ENCODE data around the gene PLXNA4. TPM values are rescaled to one million over a fixed set of nuclear protein-coding genes. Genes with fewer than 3 reads are reported as not detected.

Gene PLXNA4
- total RNA-seq, 4 donors from 2014 or later, result 0.49 to 7.1 (median 2.0) TPM

GRCh38 chr7:132588596-132588995, 12.3 kb upstream of the PLXNA4 start:
- H3K9me3 ChIP-seq, result no peaks in the 10 kb centered on the region
- intact Hi-C loops (cut with DNase I), result loop anchor here (10.0 kb wide), 1 partner anchor 904 kb away; no protein-coding TSS in a partner anchor
- no peaks in the 10 kb centered on the region for H3K4me1 ChIP-seq
- DNase-seq, result no peak
- no peak overlapping the region for H3K4me3 ChIP-seq
- TF ChIP-seq POLR2A (IDR thresholded peaks at IDR 0.05) (no peak), CTCF (IDR thresholded peaks at IDR 0.05) (no peak)
- no peaks in the 10 kb centered on the region for H3K36me3 ChIP-seq
- H3K27ac ChIP-seq, result no peak overlapping the region
- peaks cover 0 to 34% (median 0%) of the 10 kb centered on the region in 4 donors for H3K27me3 ChIP-seq

DNA sequence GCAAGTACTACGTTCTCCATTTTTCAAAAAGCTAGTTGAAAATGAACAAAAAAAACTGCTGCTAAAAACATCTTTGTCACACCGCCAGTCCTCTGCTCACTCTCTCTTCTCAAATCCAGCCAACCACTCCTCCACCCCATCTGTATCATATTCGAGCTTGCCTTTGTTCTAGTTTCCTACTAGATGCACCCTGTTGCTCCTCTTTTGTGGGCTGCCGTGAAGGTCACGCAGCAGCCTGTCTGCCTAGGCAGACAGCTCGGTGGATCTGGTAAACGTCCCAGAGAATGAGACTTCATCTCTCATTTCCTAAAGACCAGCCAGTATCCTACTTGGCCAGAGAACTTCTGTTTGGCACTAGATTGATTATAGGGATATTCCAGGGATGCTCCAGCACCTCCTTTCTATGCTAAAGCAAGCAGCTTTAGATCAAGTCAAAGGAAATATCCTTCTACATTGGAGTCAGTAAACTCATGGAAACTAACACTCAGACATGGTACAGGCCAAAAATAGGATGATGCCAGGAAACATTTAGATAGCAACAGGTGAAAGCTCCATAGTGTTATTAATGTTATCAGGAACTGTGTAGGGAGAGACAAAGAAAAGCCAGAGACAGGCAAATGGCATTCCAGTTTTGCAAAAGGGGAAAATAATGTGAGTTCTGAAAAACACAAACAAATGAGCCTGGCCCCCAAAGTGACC, 8.7 kb upstream of the PLXNA4 start:
- no peaks in the 10 kb centered on the region for H3K9me3 ChIP-seq

GRCh38 chr7:132581431-132581830, 5.2 kb upstream of the PLXNA4 start:
- TF ChIP-seq POLR2A (IDR thresholded peaks at IDR 0.05), result no peak
- TF ChIP-seq CTCF (IDR thresholded peaks at IDR 0.05), result no peak
- WGBS, 2 donors, result 85 to 95% methylated on average over 4 of the region's 4 CpGs
- Histone ChIP-seq H3K27me3 (peaks cover 0 to 62% (median under 1%) of the 10 kb centered on the region in 4 donors), H3K9me3 (no peaks in the 10 kb centered on the region), H3K4me3 (no peak overlapping the region), H3K27ac (no peak overlapping the region), H3K36me3 (no peaks in the 10 kb centered on the region), H3K4me1 (peaks cover 0 to 10% (median 0%) of the 10 kb centered on the region in 3 donors)
- no peak for DNase-seq
- intact Hi-C loops (cut with DNase I), result loop anchor here (5.0 to 10.0 kb wide), 2 partner anchors 264 to 897 kb away; no protein-coding TSS in a partner anchor

More for the DNA sequence above, 8.7 kb upstream of the PLXNA4 start:
- TF ChIP-seq CTCF (IDR thresholded peaks at IDR 0.05) (no peak), POLR2A (IDR thresholded peaks at IDR 0.05) (no peak)
- no peak overlapping the region for H3K27ac ChIP-seq
- H3K4me3 ChIP-seq, result no peak overlapping the region
- 53 to 59% methylated on average over 7 of the region's 7 CpGs for WGBS, 2 donors
- H3K36me3 ChIP-seq, result no peaks in the 10 kb centered on the region
- H3K4me1 ChIP-seq, result no peaks in the 10 kb centered on the region
- peaks cover 0 to 40% (median 0%) of the 10 kb centered on the region in 4 donors for H3K27me3 ChIP-seq
- intact Hi-C loops (cut with DNase I), result loop anchor here (5.0 to 10.0 kb wide), 2 partner anchors 268 to 900 kb away; no protein-coding TSS in a partner anchor
- DNase-seq, result no peak

DNA sequence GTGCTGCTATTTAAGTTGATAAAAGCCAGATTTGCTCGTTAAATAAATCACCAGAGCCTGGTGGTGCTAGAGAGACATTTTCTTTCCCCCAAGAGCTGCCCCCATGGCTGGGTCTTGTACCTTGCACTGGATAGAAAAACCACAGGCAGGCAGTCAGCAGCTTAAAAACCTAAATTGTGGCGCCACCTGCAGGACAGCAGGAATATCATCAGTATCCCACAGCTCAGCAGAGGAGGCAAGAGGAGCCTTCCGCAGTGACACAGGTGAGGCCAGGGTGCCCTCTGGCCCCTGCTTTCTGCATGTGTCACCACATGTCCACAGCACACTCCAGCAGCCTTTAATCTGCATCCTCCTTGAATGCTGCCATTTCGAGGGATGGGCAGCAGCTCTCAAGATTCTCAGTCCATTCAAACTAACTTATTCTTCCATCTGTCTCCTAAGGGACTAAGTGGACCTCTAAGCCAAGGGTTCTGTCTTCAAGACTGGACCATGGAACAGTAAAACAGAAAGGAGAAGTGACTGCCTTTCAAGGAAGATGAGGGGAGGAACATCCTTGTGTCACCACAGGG, 4.5 kb upstream of the PLXNA4 start:
- no peak overlapping the region for H3K27ac ChIP-seq
- 9 to 10% methylated on average over 3 of the region's 4 CpGs for WGBS, 2 donors
- H3K4me1 ChIP-seq, result peaks cover 0 to 16% (median 5%) of the 10 kb centered on the region in 3 donors
- peaks cover 0 to 65% (median 6%) of the 10 kb centered on the region in 4 donors for H3K27me3 ChIP-seq
- H3K4me3 ChIP-seq, result no peak overlapping the region
- H3K9me3 ChIP-seq, result no peaks in the 10 kb centered on the region
- intact Hi-C loops (cut with DNase I), result loop anchor here (5.0 to 10.0 kb wide), 2 partner anchors 264 to 896 kb away; no protein-coding TSS in a partner anchor
- H3K36me3 ChIP-seq, result no peaks in the 10 kb centered on the region
- TF ChIP-seq POLR2A (IDR thresholded peaks at IDR 0.05), result no peak
- peak; percentile 26 to 78 (median 68) for TF ChIP-seq CTCF (IDR thresholded peaks at IDR 0.05)
- no peak for DNase-seq

DNA sequence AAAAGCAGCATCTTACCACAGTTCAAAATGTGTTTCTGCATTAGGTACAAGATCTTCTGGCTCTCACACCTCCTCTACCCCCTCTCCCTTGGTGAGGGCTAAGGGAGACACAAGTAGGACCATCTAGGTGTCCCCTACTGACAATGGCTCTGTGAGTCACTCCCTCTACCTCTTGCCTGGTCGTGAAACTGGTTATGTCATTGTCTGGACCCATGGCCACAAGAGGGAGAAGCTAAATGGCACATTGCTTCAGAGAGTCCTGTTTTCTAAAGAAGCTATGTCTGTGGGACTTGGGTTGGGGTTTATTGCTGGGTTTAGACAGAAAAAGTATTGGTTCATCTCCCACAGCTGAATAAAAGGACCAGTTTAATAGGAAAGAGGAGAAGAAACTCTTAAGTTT, 4.0 kb upstream of the PLXNA4 start:
- H3K27ac ChIP-seq, result no peak overlapping the region
- no peak overlapping the region for H3K4me3 ChIP-seq
- 14 to 36% methylated on average over 1 of the region's 1 CpG for WGBS, 2 donors
- TF ChIP-seq POLR2A (IDR thresholded peaks at IDR 0.05) (no peak), CTCF (IDR thresholded peaks at IDR 0.05) (no peak)
- no peak for DNase-seq
- no peaks in the 10 kb centered on the region for H3K9me3 ChIP-seq
- H3K4me1 ChIP-seq, result peaks cover 0 to 21% (median 8%) of the 10 kb centered on the region in 3 donors
- H3K27me3 ChIP-seq, result peaks cover 0 to 70% (median 8%) of the 10 kb centered on the region in 4 donors
- H3K36me3 ChIP-seq, result no peaks in the 10 kb centered on the region
- intact Hi-C loops (cut with DNase I), result loop anchor here (5.0 to 10.0 kb wide), 2 partner anchors 263 to 895 kb away; no protein-coding TSS in a partner anchor
